ENCODE measurements around the gene TM4SF20.
"Not testable (repeated sequence)": the region's sequence is repeated elsewhere in the genome, so short reads cannot be mapped to it uniquely, and the experiment has no call there.

DNA sequence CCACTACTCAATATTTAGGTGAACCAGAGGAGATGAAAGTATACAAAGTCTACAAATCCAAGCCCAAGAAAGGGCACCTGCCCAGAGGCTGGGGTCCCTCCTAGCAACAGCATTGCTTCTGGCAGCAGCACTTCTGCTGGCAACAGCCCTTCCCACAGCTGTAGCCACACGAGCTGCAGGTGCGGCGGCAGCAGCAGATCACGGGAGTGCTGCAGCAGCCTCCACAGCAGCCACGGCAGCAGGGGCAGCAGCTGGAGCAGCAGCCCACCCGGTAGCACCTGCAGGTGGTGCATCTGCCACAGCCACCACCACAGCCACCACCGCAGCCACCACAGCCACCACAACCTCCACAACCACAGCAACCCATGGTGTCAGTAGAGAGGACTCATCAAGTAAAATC, 8.5 kb upstream of the TM4SF20 start, which contains the start of gene SCYGR1:
- TF ChIP-seq ELF1 (IDR thresholded peaks at IDR 0.05); POLR2AphosphoS5 (IDR thresholded peaks at IDR 0.05; ENCODE audit: low read depth, low read length); SMC3 (IDR thresholded peaks at IDR 0.05; ENCODE audit: low read depth, low read length); TAF1 (IDR thresholded peaks at IDR 0.05; ENCODE audit: borderline replicate concordance, low read depth, low read length); RAD21 (IDR thresholded peaks at IDR 0.05; ENCODE audit: low read length); JUND (IDR thresholded peaks at IDR 0.05); CHD2 (IDR thresholded peaks at IDR 0.05; ENCODE audit: low read length, partially characterized antibody); RCOR1 (IDR thresholded peaks at IDR 0.05; ENCODE audit: low read length); FOXM1 (IDR thresholded peaks at IDR 0.05; ENCODE audit: low read depth); FOXJ3 (CRISPR knock-in tag; IDR thresholded peaks at IDR 0.05): not testable (repeated sequence)
- TF ChIP-seq, protein P1, sequence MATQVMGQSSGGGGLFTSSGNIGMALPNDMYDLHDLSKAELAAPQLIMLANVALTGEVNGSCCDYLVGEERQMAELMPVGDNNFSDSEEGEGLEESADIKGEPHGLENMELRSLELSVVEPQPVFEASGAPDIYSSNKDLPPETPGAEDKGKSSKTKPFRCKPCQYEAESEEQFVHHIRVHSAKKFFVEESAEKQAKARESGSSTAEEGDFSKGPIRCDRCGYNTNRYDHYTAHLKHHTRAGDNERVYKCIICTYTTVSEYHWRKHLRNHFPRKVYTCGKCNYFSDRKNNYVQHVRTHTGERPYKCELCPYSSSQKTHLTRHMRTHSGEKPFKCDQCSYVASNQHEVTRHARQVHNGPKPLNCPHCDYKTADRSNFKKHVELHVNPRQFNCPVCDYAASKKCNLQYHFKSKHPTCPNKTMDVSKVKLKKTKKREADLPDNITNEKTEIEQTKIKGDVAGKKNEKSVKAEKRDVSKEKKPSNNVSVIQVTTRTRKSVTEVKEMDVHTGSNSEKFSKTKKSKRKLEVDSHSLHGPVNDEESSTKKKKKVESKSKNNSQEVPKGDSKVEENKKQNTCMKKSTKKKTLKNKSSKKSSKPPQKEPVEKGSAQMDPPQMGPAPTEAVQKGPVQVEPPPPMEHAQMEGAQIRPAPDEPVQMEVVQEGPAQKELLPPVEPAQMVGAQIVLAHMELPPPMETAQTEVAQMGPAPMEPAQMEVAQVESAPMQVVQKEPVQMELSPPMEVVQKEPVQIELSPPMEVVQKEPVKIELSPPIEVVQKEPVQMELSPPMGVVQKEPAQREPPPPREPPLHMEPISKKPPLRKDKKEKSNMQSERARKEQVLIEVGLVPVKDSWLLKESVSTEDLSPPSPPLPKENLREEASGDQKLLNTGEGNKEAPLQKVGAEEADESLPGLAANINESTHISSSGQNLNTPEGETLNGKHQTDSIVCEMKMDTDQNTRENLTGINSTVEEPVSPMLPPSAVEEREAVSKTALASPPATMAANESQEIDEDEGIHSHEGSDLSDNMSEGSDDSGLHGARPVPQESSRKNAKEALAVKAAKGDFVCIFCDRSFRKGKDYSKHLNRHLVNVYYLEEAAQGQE (IDR thresholded peaks at IDR 0.05; ENCODE audit: low read depth, low read length): not testable (repeated sequence)
- TF ChIP-seq, protein P2, sequence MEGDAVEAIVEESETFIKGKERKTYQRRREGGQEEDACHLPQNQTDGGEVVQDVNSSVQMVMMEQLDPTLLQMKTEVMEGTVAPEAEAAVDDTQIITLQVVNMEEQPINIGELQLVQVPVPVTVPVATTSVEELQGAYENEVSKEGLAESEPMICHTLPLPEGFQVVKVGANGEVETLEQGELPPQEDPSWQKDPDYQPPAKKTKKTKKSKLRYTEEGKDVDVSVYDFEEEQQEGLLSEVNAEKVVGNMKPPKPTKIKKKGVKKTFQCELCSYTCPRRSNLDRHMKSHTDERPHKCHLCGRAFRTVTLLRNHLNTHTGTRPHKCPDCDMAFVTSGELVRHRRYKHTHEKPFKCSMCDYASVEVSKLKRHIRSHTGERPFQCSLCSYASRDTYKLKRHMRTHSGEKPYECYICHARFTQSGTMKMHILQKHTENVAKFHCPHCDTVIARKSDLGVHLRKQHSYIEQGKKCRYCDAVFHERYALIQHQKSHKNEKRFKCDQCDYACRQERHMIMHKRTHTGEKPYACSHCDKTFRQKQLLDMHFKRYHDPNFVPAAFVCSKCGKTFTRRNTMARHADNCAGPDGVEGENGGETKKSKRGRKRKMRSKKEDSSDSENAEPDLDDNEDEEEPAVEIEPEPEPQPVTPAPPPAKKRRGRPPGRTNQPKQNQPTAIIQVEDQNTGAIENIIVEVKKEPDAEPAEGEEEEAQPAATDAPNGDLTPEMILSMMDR (IDR thresholded peaks at IDR 0.05): not testable (repeated sequence)
- TF ChIP-seq, protein P3, sequence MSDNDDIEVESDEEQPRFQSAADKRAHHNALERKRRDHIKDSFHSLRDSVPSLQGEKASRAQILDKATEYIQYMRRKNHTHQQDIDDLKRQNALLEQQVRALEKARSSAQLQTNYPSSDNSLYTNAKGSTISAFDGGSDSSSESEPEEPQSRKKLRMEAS (IDR thresholded peaks at IDR 0.05; ENCODE audit: low read depth): not testable (repeated sequence)
- TF ChIP-seq, protein P4, sequence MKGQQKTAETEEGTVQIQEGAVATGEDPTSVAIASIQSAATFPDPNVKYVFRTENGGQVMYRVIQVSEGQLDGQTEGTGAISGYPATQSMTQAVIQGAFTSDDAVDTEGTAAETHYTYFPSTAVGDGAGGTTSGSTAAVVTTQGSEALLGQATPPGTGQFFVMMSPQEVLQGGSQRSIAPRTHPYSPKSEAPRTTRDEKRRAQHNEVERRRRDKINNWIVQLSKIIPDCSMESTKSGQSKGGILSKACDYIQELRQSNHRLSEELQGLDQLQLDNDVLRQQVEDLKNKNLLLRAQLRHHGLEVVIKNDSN (IDR thresholded peaks at IDR 0.05; ENCODE audit: borderline replicate concordance, low read depth): not testable (repeated sequence)
